GM12864 (cell line): ENCODE data around the gene C11orf42.

Experiments used
- DNase-seq: peaks from one replicate; pipeline ENCODE4 v3.0.0-alpha.2; 2011; ENCODE audit warnings: low read depth
- H3K4me3 ChIP-seq: 2 replicates; pipeline ENCODE4 v1.5.1; 2011; ENCODE audit warnings: mild to moderate bottlenecking, low read depth, low read length, control low read depth
- CTCF ChIP-seq: IDR thresholded peaks from 2 replicates; pipeline ENCODE4 v1.5.1; 2011; ENCODE audit warnings: low read depth, mild to moderate bottlenecking, moderate library complexity, low read length, control low read depth, inconsistent platforms; ENCODE audit errors: missing control alignments

Gene C11orf42

DNA sequence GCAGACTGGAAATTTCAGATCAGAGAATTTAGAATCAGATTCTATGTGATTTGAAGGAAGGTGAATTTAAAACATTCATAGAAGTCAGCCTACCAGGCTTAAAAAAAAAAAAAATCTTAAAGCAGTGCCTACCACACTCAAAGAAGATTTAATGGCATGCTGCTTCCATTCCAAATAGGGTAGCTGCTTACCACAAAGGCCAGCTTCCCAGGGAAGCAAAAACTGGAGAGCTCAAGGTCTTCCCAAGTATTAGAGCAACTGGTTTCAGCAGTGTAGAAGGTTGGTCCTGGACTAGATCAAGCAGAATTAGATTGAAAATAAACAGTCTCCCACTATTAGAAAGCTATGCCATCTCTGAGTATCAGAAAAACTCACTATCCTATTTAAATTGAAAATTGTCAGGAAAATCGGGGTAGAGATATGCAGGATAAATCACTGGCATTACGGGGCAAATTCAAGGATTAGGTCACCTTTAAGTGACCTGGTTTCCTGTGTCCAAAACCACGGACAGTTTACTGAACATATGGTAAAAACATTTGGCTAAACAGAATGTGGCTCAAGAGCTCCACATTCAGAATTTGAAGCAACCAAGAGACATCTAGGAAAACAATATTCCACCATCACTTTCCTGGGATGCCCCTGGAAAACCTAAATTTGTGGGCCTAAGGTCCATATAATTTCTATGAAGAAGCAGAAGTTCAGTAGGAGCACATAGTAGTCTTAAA, 1.3 kb downstream of the C11orf42 start:
- no peak overlapping the region for H3K4me3 ChIP-seq
- no peak for DNase-seq
- no peak for TF ChIP-seq CTCF

- TF ChIP-seq CTCF = no peak
Measured at GRCh38 chr11:6209801-6210200, 4.4 kb downstream of the C11orf42 start.

GRCh38 chr11:6210274-6210955, 5.1 kb downstream of the C11orf42 start:
- H3K4me3 ChIP-seq = no peak overlapping the region
- DNase-seq = no peak
- TF ChIP-seq CTCF = no peak

More at GRCh38 chr11:6209801-6210200, 4.4 kb downstream of the C11orf42 start:
- no peak for DNase-seq
- no peak overlapping the region for H3K4me3 ChIP-seq

GRCh38 chr11:6214530-6214929, 9.2 kb downstream of the C11orf42 start:
- no peak for TF ChIP-seq CTCF
- DNase-seq = no peak
- H3K4me3 ChIP-seq = no peak overlapping the region

GRCh38 chr11:6216501-6216900, 11.1 kb downstream of the C11orf42 start:
- no peak for DNase-seq
- TF ChIP-seq CTCF = no peak
- H3K4me3 ChIP-seq = no peak overlapping the region

- no peak for TF ChIP-seq CTCF
- no peak for DNase-seq
- H3K4me3 ChIP-seq = no peak overlapping the region
Measured at GRCh38 chr11:6217722-6218121, 12.4 kb downstream of the C11orf42 start.
